WTC11 (cell line): ENCODE data around the gene RAI1.

Experiments used
- AFF4 ChIP-seq: sonication (generic); formaldehyde crosslinking; IDR thresholded peaks from 2 replicates; pipeline ENCODE4 v1.8.1; 2023; ENCODE audit warnings: mild to moderate bottlenecking, missing genetic modification reagents, borderline replicate concordance
- CTCF ChIP-seq: fragments of 200-600 bp; IDR thresholded peaks from 2 replicates; pipeline ENCODE4 v1.8.0; 2022; ENCODE audit warnings: antibody characterized with exemption
- NR3C1 ChIP-seq: sonication (generic); formaldehyde crosslinking; conservative IDR thresholded peaks from 2 replicates; pipeline ENCODE4 v1.8.1; 2023; ENCODE audit warnings: low read depth, mild to moderate bottlenecking, missing genetic modification reagents
- SP1 ChIP-seq: sonication (generic); formaldehyde crosslinking; conservative IDR thresholded peaks from 2 replicates; pipeline ENCODE4 v1.8.1; 2022; ENCODE audit warnings: missing genetic modification reagents

- TF ChIP-seq CTCF (no peak), NR3C1 (CRISPR knock-in tag) (no peak), AFF4 (no peak), SP1 (CRISPR knock-in tag) (no peak)
These were observed 32.5 kb upstream of the RAI1 start for GRCh38 chr17:17648762-17649161.
